ENCODE measurements around the gene AKIRIN2.
"Not testable (repeated sequence)": the region's sequence is repeated elsewhere in the genome, so short reads cannot be mapped to it uniquely, and the experiment has no call there.

The AKIRIN2 gene

GRCh38 chr6:87718662-87719433, 16.8 kb upstream of the AKIRIN2 start:
- in situ Hi-C loops (cut with MboI; ENCODE audit: low sequenced_read_pairs) = no loop called here

- in situ Hi-C loops (cut with MboI; ENCODE audit: low sequenced_read_pairs) = no loop called here
Observed at GRCh38 chr6:87716928-87717614, 15.0 kb upstream of the AKIRIN2 start.

DNA sequence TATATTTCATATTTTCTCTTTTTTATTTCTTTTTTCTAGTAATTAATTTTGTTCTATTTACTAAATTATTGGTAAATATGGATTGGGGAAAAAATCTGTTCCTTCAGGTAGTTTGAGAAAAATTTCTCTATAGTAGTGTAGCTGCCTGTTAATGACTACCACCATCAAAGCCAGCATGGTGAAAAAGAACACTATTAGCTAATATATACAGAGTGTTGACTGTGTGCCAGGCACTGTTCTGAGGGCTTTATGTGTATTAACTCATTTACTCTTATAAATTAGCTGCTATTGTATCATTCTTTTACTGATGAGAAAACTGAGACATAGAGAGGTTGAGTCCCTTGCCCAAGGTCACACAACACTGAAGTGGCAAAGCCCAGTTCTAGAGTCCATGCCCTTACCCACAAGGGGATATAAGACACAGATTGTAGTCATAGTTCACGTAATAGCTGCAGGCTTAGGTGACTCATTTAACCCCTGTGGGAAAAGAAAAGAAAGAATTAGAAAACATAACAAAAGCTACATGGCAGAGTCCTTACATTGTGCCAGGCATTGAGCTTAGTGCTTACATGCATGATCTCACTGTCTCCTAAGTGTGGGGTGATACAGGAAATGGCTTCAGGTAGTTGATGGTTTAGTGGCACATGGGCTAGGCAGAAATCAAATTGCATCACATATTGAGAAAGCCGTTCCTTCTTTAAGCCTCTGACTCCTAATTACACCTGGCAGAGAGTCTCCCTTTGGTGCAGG, 12.2 kb upstream of the AKIRIN2 start:
- in situ Hi-C loops (cut with MboI; ENCODE audit: low sequenced_read_pairs) = no loop called here

- in situ Hi-C loops (cut with MboI; ENCODE audit: low sequenced_read_pairs) = not testable (repeated sequence)
Observed at GRCh38 chr6:87712713-87713112, 10.7 kb upstream of the AKIRIN2 start.

DNA sequence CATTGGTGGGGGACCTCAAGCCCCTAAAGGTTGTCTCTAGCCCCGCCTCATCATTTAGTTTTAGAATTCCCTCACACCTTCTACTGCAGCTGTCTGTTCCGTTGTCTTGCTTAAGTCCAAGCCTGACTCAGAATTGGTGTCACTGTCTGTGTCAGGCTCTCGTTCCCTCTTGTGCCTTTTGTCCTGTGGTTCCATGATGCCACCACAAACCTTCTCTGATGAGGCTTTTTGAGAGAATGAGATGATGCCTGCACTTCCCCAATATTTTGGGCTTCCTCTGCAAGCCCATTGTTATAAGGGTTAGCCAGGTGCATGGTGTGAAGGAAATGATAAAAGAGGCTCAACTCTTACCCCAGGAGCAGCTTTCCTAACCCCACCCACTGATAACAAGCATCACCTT, 8.1 kb upstream of the AKIRIN2 start:
- in situ Hi-C loops (cut with MboI; ENCODE audit: low sequenced_read_pairs) = no loop called here

GRCh38 chr6:87708581-87709427, 6.8 kb upstream of the AKIRIN2 start:
- in situ Hi-C loops (cut with MboI; ENCODE audit: low sequenced_read_pairs) = not testable (repeated sequence)

- in situ Hi-C loops (cut with MboI; ENCODE audit: low sequenced_read_pairs) = no loop called here
Observed at GRCh38 chr6:87706187-87706966, 4.3 kb upstream of the AKIRIN2 start.

DNA sequence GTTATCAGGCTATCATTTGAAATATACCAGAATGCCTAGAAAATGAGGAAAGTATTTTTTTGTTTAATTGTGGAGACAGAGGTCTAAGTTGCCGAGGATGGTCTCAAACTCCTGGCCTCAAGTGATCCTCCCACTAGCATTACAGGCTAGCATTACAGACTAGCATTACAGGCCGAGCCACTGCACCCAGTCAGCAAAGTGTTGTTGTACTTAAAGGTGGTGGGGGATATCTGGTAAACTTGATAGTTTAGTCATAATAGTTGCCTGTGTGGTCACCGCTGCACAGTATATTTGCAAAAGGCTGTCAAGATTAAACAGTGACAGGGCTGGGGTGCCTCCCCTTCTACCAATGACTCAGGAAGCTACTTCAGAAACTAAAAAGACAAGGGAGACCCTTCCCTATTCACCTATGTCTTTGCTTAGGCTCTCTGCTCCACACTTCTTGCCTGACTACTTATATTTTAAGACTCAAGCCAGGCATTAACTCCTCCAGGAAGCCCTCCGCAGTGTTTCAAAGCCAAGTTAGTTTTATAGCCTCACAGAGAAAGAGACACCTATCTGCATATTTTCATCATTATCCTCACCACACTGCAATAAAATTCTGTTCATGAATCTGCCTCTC, 3.1 kb upstream of the AKIRIN2 start:
- in situ Hi-C loops (cut with MboI; ENCODE audit: low sequenced_read_pairs) = no loop called here

- in situ Hi-C loops (cut with MboI; ENCODE audit: low sequenced_read_pairs) = not testable (repeated sequence)
Observed at GRCh38 chr6:87703039-87703438, 1.0 kb upstream of the AKIRIN2 start.

- in situ Hi-C loops (cut with MboI; ENCODE audit: low sequenced_read_pairs) = no loop called here
Observed at GRCh38 chr6:87702589-87702945, 534 bp upstream of the AKIRIN2 start.

DNA sequence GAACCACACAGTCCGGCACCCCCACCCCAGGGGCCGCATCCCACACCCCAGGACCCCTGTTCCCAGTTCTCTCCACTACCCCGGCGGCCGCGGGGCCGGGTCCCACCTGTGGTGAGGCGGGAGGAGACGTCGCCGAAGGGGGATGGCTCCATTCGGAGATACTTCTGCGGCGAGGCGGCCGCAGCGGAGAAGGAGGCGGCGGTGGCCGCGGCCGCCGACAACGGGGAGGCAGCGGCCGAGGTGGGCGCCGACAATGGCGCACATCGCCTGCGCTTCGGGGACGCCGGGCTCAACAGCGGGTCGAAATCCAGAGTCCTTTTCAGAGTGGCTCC, 723 bp downstream of the AKIRIN2 start:
- in situ Hi-C loops (cut with MboI; ENCODE audit: low sequenced_read_pairs) = no loop called here

DNA sequence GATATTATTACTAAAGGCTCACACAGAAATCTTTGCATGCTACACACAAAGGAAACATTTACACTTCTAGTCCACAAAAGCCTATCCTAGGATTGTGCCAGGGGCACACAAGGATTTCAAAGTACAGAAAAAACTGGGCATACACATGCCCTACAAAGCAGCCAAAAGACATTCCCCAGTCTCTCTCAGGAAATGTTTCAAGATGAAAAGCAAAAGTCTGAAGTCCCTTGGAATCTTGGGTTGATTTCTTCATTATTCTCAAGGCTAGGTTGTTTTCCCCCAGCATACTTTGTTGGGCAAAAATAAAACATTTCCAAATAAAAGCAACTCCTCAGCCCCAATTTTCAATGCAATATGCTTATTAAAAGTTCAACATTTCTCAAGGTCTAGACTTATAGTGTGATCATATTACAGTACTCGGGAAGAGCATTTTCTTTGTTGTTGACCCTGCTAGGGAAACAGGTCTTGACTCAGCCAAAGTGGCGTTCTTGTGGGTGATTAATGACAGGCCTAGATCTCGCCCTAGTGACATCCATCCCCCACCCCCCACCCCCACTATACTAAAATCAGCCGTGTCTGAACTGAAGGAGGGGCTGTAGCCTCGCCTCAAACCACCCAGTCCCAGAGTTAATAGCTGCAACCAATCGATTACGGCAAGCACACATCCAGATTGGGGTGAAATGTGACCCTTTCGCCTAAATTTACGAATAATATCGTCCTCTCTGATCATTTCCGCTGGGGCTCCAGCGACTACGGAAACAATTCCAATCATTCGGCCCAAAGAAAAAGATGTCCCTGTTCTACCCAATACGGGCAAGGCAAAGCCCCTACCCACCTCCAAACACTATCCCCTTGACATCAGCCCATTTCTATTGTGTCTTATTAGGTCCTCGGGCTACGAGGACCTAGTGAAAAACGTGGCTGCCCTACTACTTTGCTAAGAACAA, 1.4 kb downstream of the AKIRIN2 start:
- in situ Hi-C loops (cut with MboI; ENCODE audit: low sequenced_read_pairs) = no loop called here

DNA sequence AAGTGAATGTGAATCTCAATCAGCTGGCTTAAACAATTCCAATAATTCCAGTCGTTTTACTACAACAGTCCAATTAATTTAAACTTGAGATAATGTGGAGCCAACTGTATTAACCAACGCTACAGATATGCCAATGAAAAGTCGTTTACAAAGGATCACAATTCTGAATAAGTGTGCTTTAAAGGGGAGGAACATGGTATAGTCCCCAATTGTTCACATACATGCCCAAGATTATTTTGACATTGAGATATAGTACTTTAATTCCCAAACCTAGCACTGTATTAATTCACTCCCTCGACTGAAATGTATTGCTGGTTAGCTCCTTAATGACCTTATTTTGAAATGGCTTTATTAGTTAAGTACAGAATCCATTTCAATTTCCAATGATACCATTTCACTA, 2.5 kb downstream of the AKIRIN2 start:
- in situ Hi-C loops (cut with MboI; ENCODE audit: low sequenced_read_pairs) = no loop called here

DNA sequence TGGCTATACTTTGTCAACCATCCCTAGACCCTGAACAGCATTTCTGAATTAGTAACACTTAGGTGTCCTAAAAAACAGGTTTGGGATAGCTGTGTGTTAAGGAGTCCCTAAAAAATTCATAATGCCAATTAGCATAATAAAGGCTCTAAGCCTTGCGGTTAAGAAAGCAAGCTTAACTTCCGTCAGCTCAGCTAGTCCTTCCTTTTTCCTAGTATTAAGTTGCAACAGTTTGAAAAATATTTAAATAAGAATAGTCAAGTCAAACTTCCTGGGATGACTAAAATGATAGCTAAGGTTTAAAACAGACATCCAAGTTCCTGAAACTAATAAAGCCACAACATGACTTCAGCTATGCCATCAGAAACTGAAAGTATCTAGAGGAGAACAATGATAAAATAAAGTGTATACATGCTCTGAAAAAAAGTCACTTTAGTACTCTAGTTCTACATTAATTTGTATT, 3.5 kb downstream of the AKIRIN2 start:
- in situ Hi-C loops (cut with MboI; ENCODE audit: low sequenced_read_pairs) = no loop called here

DNA sequence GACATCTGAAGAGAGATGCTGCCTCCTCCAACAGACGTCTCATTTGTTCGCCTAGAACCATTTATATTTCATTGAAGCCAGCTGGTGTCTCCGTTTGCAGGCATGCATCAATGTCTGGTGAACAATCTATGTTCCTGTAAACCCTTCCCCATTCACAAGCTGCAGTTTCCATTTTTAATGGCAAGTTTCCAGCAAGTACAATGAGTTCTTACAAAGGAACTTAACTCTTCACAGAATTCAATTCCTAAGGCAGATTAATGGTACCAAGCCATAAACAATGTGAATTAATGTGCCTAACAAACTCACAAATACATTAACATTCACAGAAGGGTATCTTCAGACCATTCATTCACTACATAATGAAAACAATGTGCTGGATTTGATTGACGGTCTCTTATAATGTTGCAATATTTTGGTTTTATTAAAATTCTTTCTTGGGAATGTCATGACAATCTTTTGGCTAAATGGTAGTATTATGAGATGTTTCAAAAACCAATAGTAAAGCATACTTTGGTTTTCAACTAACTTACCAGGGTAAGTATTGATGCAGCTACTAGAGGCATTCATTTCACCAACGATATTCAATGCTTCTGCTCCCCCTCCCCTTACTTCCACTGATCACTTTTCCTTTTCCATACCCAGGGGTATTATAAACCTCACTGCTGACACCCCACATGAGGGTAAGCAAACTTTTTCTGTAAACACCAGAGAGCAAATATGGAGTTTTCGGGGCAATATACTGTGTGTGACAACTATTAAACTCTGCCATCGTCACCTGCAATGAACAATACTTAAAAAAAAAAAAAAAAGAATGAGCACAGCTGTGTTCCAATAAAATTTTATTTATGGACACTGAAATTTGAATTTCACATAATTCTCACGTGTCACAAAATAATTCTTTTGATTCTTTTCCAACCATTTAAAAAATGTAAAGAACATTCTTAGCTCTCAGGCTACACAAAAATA, 4.2 kb downstream of the AKIRIN2 start:
- in situ Hi-C loops (cut with MboI; ENCODE audit: low sequenced_read_pairs) = no loop called here

DNA sequence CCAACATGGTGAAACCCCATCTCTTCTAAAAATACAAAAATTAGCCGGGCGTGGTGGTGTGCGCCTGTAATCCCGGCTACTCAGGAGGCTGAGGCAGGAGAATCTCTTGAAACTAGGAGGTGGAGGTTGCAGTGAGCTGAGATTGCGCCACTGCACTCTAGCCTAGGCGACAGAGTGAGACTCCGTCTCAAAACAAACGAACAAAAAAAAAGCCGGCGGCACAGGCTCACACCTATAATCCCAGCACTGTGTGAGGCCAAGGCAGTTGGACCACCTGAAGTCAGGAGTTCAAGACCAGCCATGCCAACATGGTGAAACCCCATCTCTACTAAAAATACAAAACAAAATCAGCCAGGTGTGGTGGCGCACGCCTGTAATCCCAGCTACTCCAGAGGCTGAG, 5.2 kb downstream of the AKIRIN2 start:
- in situ Hi-C loops (cut with MboI; ENCODE audit: low sequenced_read_pairs) = not testable (repeated sequence)

DNA sequence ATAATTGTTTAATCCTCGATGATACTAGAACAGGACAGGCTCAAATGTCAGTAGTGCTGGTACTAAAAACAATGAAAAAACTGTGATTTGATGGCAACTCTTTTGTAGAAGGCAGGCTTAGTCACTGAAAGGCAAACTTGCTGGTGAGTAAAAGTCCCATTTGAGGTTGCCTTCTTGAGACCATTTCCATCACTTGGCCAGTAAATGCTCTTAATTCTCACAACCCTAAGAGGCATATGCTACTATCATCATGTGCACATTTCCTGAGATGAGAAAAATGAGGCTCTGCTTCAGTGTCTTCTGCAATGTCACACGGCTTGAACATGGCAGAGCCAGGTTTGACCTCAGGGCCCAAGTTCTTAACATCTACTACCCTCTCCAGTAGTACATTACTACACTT, 9.9 kb downstream of the AKIRIN2 start:
- in situ Hi-C loops (cut with MboI; ENCODE audit: low sequenced_read_pairs) = no loop called here

GRCh38 chr6:87690441-87690840, 11.6 kb downstream of the AKIRIN2 start:
- in situ Hi-C loops (cut with MboI; ENCODE audit: low sequenced_read_pairs) = no loop called here
